ENCODE results near the gene GPR89A.
"Not testable (repeated sequence)": the region's sequence is repeated elsewhere in the genome, so short reads cannot be mapped to it uniquely, and the experiment has no call there.

Gene GPR89A

DNA sequence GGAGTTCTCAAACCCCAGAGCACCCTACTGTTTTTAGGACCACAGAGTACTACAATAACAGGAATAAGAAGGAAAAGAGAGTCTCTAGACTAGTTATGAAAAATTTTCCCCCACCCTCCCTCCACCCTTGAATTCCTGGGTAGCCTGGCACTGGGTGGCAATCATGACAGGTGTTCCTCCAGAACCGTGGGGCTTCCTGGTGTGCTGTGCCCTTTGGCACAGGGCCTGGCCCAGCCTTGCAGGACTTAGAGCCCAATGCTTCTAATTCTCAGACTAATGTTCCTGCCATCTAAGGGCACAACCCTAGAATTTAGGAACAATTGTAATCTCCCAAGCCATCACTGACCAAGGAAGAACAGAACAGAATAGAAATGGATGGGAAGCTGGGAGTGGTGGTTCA is 110.0 kb downstream of the GPR89A start:
- H3K9me3 Mint-ChIP-seq, result no peaks in the 10 kb centered on the region
- no peaks in the 10 kb centered on the region for H3K36me3 Mint-ChIP-seq
- no peak overlapping the region for H3K27ac Mint-ChIP-seq
- H3K4me1 Mint-ChIP-seq, result peaks cover 17% of the 10 kb centered on the region
- CTCF ChIA-PET, result no interaction called here
- no peak overlapping the region for H3K4me3 Mint-ChIP-seq
- DNase-seq, result no peak
- peaks cover 30% of the 10 kb centered on the region for H3K27me3 Mint-ChIP-seq

- H3K27ac Mint-ChIP-seq, H3K36me3 Mint-ChIP-seq, H3K4me3 Mint-ChIP-seq, H3K9me3 Mint-ChIP-seq, DNase-seq: not testable (repeated sequence)
- CTCF ChIA-PET, result interaction anchor here (1.3 kb wide), 1 partner anchor 26 kb away, joined by 4 read pairs; no protein-coding TSS in a partner anchor
- Mint-ChIP-seq H3K27me3 (peaks cover 30% of the 10 kb centered on the region), H3K4me1 (peaks cover 17% of the 10 kb centered on the region)
Measured at GRCh38 chr1:145718465-145718864, 110.7 kb downstream of the GPR89A start.

DNA sequence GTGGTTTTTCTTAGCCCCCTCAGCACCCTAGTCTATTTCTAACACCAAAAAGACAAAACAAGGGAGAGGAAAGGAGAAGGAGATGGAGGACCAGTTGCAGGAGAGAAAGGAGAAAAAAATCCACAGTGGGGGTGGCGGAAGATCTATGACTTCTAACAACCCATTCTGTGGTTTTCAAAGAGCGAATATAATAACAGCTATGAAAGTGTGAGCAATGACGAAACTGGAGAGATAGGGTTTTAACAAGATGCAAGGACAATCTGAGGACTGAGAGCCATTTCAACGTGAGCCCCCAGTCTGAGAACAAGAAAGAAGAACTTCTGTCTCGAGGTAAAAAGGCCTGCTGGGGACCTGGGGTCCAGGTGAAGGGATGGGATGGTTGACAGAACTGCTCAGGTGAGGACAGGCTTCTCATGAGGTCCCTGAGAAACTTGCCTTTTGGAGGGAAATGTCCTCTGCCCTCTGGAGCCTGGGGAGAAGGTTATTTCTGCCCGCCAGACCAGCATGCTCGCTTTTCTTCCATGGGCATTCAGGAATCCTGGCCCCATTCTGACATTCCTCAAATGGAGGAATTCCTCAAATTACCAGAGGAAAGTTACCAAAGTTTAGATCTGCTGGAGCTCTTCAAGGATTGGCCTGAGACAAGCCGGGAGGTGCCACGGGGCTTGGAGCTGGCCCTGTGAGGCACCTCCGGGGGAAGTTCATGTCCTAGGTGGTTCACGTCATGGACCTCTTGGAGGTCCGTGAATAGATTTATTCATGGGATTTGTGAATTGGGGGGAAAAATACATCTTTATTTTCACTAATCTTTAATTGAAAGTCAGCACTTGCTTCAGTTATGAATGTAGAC is 111.7 kb downstream of the GPR89A start, which contains the start of gene CD160:
TSS of gene CD160 (plus strand) at position 270 of the 850 bp plus-strand sequence. CDS start 8,829 bp downstream, outside the sequence.
- no peak for DNase-seq
- Mint-ChIP-seq H3K27me3 (peaks cover 30% of the 10 kb centered on the region), H3K36me3 (no peaks in the 10 kb centered on the region), H3K9me3 (no peaks in the 10 kb centered on the region), H3K4me3 (no peak within 1 kb of the TSS), H3K4me1 (peaks cover 17% of the 10 kb centered on the region), H3K27ac (no peak within 1 kb of the TSS)
- CTCF ChIA-PET, result interaction anchor here (1.3 to 1.5 kb wide), 3 partner anchors 8 to 86 kb away, joined by 3 to 4 read pairs (median 4); no protein-coding TSS in a partner anchor

Data from activated naive CD4-positive, alpha-beta T cell treated with anti-CD3 and anti-CD28 coated beads, Interleukin-2, amount 10 ng/mL, durations not matched to agents 7 days and 5 days (primary cell).